PC-3 (cell line): ENCODE results near the gene DNTT. TPM values are rescaled to one million over a fixed set of nuclear protein-coding genes. Genes with fewer than 3 reads are reported as not detected.

Experiments used
- ATAC-seq: fragments of 200-7000 bp; cut with Tn5 transposase; 2 replicates; pipeline ENCODE4 v1.9.1; 2020; ENCODE audit warnings: mild to moderate bottlenecking, moderate library complexity
- BruUV-seq: library from RNA; stranded (reverse); fragments of 400-500 nt; replicated peaks from 2 replicates; lab custom pipeline; 2021; lab: Mats Ljungman, UMichigan
- CTCF ChIA-PET: fragments of 300-600 bp; sonication (Branson Sonifier 250); formaldehyde crosslinking; loops from one replicate; lab custom pipeline; 2022; ENCODE audit warnings: antibody characterized with exemption; lab: Charles Lee
- POLR2A ChIA-PET: fragments of 300-600 bp; sonication (Branson Sonifier 250); formaldehyde crosslinking; loops from one replicate; lab custom pipeline; 2022; ENCODE audit warnings: antibody characterized with exemption; ENCODE audit not compliant: unreplicated experiment; lab: Charles Lee
- DNase-seq: peaks from one replicate; pipeline ENCODE4 v3.0.0-alpha.2; 2015
- H2AFZ ChIP-seq: fragments of 300-600 bp; sonication (generic); 2 replicates; pipeline ENCODE4 v1.6.0; 2016; ENCODE audit warnings: antibody characterized with exemption, low read length
- H3F3A ChIP-seq: fragments of 300-600 bp; sonication (generic); one replicate; pipeline ENCODE4 v1.6.0; 2017; ENCODE audit warnings: antibody characterized with exemption, low read length, control low read depth, mild to moderate bottlenecking; ENCODE audit not compliant: unreplicated experiment
- H3K27ac ChIP-seq: fragments of 300-600 bp; sonication (generic); 2 replicates; pipeline ENCODE4 v1.5.1; 2016; ENCODE audit warnings: mild to moderate bottlenecking, low read length
- H3K27me3 ChIP-seq: fragments of 300-600 bp; sonication (generic); 2 replicates; pipeline ENCODE4 v1.6.1; 2016; ENCODE audit warnings: low read length, mixed read lengths
- H3K36me3 ChIP-seq: fragments of 300-600 bp; sonication (generic); 2 replicates; pipeline ENCODE4 v1.6.1; 2016; ENCODE audit warnings: low read depth, mixed run types, low read length, mixed read lengths
- H3K4me1 ChIP-seq: fragments of 300-600 bp; sonication (generic); 2 replicates; pipeline ENCODE4 v1.5.1; 2016; ENCODE audit warnings: low read length; ENCODE audit not compliant: insufficient read depth
- H3K4me2 ChIP-seq: fragments of 300-600 bp; sonication (generic); 2 replicates; pipeline ENCODE4 v1.6.0; 2016; ENCODE audit warnings: low read length
- H3K4me3 ChIP-seq: fragments of 300-600 bp; sonication (generic); 2 replicates; pipeline ENCODE4 v1.5.1; 2016; ENCODE audit warnings: mild to moderate bottlenecking, low read length, mixed read lengths
- H3K79me2 ChIP-seq: fragments of 300-600 bp; sonication (generic); 2 replicates; pipeline ENCODE4 v1.6.1; 2017; ENCODE audit warnings: low read length, mixed read lengths
- H3K9ac ChIP-seq: fragments of 300-600 bp; sonication (generic); 2 replicates; pipeline ENCODE4 v1.6.0; 2016; ENCODE audit warnings: mild to moderate bottlenecking, low read length
- H3K9me2 ChIP-seq: fragments of 300-600 bp; sonication (generic); replicated peaks from 2 replicates; pipeline ENCODE4 v1.6.1; 2016; ENCODE audit warnings: mixed run types, low read length, mixed read lengths
- H3K9me3 ChIP-seq: fragments of 300-600 bp; sonication (generic); 2 replicates; pipeline ENCODE4 v1.6.1; 2016; ENCODE audit warnings: low read length, mixed read lengths
- H4K20me1 ChIP-seq: fragments of 300-600 bp; sonication (generic); 2 replicates; pipeline ENCODE4 v1.6.1; 2016; ENCODE audit warnings: low read length, mixed read lengths
- CTCF ChIP-seq: fragments of 300-600 bp; sonication (generic); conservative IDR thresholded peaks from 2 replicates; pipeline ENCODE4 v1.5.1; 2017; ENCODE audit warnings: antibody characterized with exemption, low read depth, mild to moderate bottlenecking, low read length
- EZH2 ChIP-seq: fragments of 300-600 bp; sonication (generic); IDR thresholded peaks from one replicate; pipeline ENCODE4 v1.6.1; 2017; ENCODE audit warnings: antibody characterized with exemption, mild to moderate bottlenecking, low read length; ENCODE audit not compliant: unreplicated experiment
- EZH2phosphoT487 ChIP-seq: fragments of 300-600 bp; sonication (generic); IDR thresholded peaks from 2 replicates; pipeline ENCODE4 v1.6.1; 2018; ENCODE audit warnings: mild to moderate bottlenecking, antibody characterized with exemption, low read length, borderline replicate concordance
- intact Hi-C: fragments of 100-400 bp; cut with micrococcal nuclease; formaldehyde crosslinking; loops from 2 replicates; pipeline ENCODE4 v1.9.0; 2023
- total RNA-seq: library from RNA; depleted of rRNA; stranded (reverse); fragments of >200 nt; gene quantifications from 2 replicates; pipeline ENCODE4 v1.2.3, GENCODE V29; 2014

The DNTT gene
- total RNA-seq, 1 experiment from 2014 or later: not detected

- H3K27ac ChIP-seq: no peak overlapping the region
- ATAC-seq (no peak), DNase-seq (no peak)
- H3K27me3 ChIP-seq: peaks cover 42% of the 10 kb centered on the region; the same call in 1 of the 2 replicates
- intact Hi-C loops: no loop called here
- H3K9me3 ChIP-seq: no peaks in the 10 kb centered on the region
- H3K9me2 ChIP-seq: no peaks in the 10 kb centered on the region
- no peak overlapping the region for H3K4me3 ChIP-seq
- ChIA-PET CTCF (no interaction called here), POLR2A (no interaction called here)
- no peaks in the 10 kb centered on the region for H3K79me2 ChIP-seq
- BruUV-seq: no TSS peak
- no peak overlapping the region for H2AFZ ChIP-seq
- H4K20me1 ChIP-seq: no peaks in the 10 kb centered on the region
- H3K36me3 ChIP-seq: no peaks in the 10 kb centered on the region
- TF ChIP-seq EZH2: no peak
- no peak for TF ChIP-seq CTCF
- H3F3A ChIP-seq: no peaks in the 10 kb centered on the region
- no peak overlapping the region for H3K4me2 ChIP-seq
- no peak overlapping the region for H3K9ac ChIP-seq
- no peaks in the 10 kb centered on the region for H3K4me1 ChIP-seq
Observed at GRCh38 chr10:96263669-96264068, 40.6 kb upstream of the DNTT start.

GRCh38 chr10:96264938-96265337 lies 39.3 kb upstream of the DNTT start:
- TF ChIP-seq EZH2 (no peak), CTCF (no peak), EZH2phosphoT487 (no peak)
- Histone ChIP-seq H3K9me2 (no peaks in the 10 kb centered on the region), H3K4me3 (no peak overlapping the region), H3K9me3 (no peaks in the 10 kb centered on the region), H3K27ac (no peak overlapping the region), H2AFZ (no peak overlapping the region), H3K9ac (no peak overlapping the region), H4K20me1 (no peaks in the 10 kb centered on the region), H3K4me2 (no peak overlapping the region), H3K36me3 (no peaks in the 10 kb centered on the region), H3K27me3 (peaks cover 35% of the 10 kb centered on the region; the same call in 1 of the 2 replicates), H3K79me2 (no peaks in the 10 kb centered on the region), H3F3A (no peaks in the 10 kb centered on the region), H3K4me1 (no peaks in the 10 kb centered on the region)
- no peak for ATAC-seq
- intact Hi-C loops: no loop called here
- no peak for DNase-seq
- no TSS peak for BruUV-seq
- CTCF ChIA-PET: no interaction called here
- POLR2A ChIA-PET: no interaction called here

- Histone ChIP-seq H4K20me1 (no peaks in the 10 kb centered on the region), H3K27me3 (peaks cover 30% of the 10 kb centered on the region; the same call in 1 of the 2 replicates), H3K79me2 (no peaks in the 10 kb centered on the region), H2AFZ (no peak overlapping the region), H3K9me2 (no peaks in the 10 kb centered on the region), H3K27ac (no peak overlapping the region), H3K9me3 (no peaks in the 10 kb centered on the region), H3K4me2 (no peak overlapping the region), H3K4me3 (no peak overlapping the region), H3K36me3 (no peaks in the 10 kb centered on the region), H3K4me1 (no peaks in the 10 kb centered on the region), H3K9ac (no peak overlapping the region), H3F3A (no peaks in the 10 kb centered on the region)
- ChIA-PET POLR2A (no interaction called here), CTCF (no interaction called here)
- no peak for ATAC-seq
- intact Hi-C loops: no loop called here
- no TSS peak for BruUV-seq
- TF ChIP-seq CTCF (no peak), EZH2phosphoT487 (no peak), EZH2 (no peak)
- DNase-seq: no peak
Observed at GRCh38 chr10:96266118-96266770, 38.0 kb upstream of the DNTT start.
